ENCODE results near the gene RSBN1L.

RSBN1L gene

DNA sequence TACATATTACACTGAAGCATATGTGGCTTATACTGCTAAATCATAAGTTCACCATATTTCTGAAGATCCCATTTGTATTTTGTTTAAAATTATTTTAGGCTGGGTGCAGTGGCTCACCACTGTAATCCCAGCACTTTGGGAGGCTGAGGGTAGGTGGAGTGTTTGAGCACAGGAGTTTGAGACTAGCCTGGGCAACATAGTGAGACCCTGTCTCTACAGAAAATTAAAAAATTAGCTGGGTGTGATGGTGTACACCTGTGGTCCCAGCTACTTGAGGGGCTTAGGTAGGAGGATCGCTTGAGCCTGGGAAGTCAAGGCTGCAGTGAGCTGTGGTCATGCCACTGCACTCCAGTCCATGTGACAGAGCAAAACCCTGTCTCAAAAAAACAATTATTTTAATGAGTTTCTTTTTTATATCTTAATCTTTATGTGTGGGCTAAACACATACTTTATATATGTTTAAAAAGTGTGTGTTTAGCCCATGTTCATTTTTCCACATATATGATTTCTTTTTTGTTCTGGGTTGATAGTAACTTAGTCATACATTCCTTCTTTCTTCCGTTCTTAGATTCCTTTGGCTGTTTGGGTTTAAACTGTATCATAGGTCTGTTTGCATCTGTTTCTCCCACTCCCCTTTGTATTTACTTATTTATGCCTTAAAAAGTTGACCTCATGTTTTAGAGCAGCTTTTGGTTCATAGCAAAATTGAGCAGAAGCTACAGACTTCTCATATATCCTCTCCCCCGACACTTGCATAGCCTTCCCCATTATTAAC is 33.5 kb downstream of the RSBN1L start:
- DNase-seq (ENCODE audit: low read depth, low spot score) = no peak

DNA sequence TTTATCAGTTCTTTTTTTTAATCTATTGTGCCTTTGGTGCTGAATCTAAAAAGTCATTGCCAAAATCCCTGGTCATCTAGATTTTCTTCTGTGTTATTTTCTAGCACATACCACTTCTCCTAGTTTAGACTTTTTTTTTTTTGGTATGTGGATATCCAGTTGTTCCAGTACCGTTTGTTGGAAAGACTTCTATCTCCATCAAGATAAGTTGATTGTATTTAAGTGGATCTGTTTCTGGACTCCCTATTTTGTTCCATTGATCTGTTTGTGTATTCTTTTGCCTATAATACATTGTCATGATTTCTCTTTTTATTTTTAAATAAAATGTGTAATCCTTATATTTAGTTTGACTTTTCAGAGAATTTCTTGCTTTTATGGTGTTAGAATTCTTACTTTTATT is 35.5 kb downstream of the RSBN1L start:
- DNase-seq (ENCODE audit: low read depth, low spot score) = no peak

DNA sequence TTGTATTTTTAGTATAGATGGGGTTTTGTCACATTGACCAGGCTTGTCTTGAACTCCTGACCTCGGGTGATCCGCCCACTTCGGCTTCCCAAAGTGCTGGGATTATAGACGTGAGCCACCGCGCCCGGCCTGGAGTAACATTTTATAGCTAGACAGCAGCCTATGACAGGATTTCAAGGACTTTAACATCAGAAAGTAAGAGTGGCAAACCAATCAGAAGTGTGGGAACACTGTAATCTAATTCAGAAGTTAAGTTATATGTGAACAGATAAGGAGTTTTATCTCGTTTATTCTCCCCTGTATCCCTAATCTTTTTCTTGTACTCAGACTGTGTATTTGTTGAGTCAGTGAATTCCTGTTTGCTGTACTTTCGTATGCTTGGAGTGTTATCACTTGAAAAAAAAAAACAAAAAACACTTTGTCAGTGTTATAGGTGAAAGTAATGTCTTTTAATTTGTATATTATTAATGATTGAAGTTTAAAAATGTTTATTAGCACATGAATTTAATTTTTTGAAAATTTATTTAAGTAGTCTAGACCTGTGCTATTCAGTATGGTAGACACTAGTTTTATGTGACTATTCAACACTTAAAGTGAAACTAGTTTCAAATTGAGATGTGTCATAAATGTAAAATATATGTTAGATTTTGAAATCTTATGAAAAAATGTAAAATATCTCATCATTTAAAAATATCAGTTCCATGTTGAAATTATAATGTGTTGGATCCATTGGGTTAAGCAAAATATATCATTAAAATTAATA is 38.6 kb downstream of the RSBN1L start:
- no peak for DNase-seq (ENCODE audit: low read depth, low spot score)

DNA sequence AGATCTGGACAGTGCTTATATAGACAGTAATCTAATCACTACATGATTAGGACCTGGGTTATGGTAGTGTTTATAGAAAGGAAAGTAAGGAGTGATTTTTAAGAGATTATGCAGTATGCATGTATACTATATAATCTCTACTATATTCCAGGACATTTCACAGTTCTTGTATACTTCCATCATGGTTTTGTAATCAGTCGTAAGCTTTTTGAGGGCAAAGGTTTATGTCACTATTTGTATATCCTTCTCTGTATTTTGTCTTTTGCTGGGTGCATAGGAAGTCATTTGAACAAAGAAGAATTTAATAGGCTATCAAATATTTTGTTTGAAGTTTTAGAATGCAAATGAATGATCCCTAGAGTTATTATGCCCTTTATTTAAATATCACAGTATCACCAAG is 39.2 kb downstream of the RSBN1L start:
- no peak for DNase-seq (ENCODE audit: low read depth, low spot score)

DNA sequence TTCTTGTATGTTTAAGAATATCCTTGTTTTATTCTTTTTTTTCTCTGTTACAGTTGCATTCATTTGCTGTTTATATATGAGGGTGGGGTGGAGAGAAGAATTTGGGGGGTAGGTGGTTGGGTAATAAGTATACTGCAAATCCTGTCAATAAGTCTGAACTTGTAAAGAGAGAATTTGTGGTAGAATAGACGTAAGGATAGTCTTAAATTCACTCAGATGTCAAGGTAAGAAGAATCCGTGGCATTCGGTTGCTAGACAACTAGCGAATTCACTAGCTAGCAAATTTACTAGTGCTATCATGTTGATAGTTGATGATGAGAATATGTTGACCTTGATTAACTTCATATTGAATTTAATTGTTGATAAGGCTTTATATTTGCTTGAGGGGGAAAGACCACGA is 40.7 kb downstream of the RSBN1L start:
- no peak for DNase-seq (ENCODE audit: low read depth, low spot score)

DNA sequence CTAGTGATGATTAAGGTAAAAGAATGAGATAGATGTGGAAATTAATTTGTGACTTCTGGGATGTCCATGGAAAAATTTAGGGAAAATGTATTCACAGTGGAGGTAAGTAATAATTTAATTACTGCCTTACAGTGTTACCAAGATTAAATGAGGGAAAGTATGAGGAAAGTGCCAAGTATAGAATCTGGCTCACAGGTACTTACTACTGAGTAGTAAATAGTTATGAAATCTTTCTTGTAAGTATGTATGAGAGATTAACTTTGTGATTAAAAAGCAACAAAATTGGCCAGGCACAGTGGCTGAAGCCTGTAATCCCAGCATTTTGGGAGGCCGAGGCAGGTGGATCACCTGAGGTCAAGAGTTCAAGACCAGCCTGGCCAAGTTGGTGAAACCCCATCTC is 42.1 kb downstream of the RSBN1L start:
- no peak for DNase-seq (ENCODE audit: low read depth, low spot score)

DNA sequence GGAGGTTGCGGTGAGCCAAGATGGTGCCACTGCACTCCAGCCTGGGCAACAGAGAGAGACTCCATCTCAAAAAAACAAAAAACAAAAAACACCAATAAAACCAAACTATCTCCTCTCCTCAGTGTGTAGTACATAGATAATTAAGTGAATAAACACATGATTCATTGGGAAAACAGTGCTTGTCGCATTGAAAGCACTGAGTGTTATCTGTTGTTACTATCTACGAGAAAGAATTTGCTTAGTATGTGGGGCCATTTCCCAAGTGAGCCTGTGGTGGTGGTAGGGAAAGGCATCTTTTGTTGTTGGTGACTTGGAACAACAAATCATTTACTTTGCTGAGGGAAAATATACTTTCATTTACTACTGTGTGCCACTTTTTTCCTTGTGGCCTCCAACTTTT is 42.6 kb downstream of the RSBN1L start:
- no peak for DNase-seq (ENCODE audit: low read depth, low spot score)

DNA sequence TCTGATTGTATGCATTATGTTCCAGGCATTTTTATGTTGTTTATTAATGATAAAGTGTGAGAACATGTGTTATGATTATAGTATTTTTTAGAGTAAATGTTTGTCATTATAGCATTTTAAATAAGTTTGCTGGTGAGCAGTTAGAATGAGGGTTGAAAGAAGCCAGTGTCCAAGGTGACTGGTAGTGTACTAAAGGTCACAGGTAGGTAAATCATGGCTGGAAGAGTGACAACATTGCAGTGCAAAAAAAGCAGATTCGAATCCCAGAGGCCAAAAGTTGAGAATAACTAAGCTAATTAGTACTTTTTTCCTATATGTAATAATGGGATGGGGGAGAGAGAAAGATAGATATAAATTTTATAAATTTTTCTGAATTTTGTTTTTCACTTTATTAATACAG is 44.0 kb downstream of the RSBN1L start:
- DNase-seq (ENCODE audit: low read depth, low spot score) = no peak

DNA sequence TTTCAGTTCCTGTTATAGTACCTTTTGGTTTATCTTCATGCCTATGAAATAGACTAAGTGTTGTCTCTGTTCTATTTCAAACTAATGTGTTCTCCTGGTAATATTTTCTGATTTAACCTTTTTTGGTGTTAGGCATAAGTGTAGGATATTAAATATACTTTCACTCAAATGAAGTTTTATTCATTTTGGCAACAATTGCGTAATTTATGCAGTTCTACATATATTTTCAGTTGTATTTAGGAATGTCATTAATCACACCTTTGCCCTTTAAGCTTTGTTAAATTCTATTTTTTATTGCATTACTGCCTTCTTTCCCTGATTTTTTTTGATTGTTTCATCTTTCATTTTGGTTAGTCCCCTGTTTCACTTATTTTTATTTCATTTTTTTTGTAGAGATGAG is 47.3 kb downstream of the RSBN1L start:
- DNase-seq (ENCODE audit: low read depth, low spot score) = no peak

DNA sequence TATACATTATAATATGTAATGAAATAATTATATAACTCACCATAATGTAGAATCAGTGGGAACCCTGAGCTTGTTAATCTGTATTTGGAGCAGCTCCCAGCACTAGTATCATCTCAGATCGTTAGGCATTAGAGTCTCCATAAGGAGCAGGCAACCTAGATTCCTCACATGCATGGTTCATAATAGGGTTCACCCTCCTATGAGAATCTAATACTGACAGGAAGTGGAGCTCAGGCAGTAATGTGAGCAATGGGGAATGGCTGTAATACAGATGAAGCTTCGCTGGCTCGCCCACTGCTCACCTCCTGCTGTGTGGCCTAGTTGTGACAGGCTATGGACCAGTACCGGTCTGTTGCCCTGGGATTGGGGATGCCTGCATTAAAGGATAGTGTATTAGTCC is 49.5 kb downstream of the RSBN1L start:
- no peak for DNase-seq (ENCODE audit: low read depth, low spot score)

DNA sequence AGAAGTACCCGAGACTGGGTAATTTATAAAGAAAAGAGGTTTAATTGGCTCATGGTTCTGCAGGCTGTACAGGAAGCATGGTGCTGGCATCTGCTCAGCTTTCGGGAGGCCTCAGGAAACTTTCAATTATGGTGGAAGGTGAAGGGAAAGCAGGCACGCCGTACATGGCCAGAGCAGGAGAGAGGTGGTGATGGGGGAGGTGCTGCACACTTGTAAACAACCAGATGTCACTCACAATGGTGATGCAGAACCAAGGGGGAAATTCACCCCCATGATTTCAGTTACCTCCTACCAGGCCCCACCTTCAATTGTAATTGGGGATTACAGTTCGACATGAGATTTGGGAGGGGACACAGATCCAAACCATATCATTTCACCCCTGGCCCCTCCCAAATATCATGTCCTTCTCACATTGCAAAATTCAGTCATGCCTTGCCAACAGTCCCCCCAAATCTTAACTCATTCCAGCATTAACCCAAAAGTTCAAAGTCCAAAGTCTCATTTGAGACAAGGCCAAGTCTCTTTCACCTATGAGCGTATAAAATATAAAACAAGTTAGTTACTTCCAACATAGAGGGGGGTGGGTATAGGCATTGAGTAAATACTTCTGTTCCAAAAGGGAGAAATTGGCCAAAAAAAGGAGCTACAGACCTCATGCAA is 50.0 kb downstream of the RSBN1L start:
- no peak for DNase-seq (ENCODE audit: low read depth, low spot score)

DNA sequence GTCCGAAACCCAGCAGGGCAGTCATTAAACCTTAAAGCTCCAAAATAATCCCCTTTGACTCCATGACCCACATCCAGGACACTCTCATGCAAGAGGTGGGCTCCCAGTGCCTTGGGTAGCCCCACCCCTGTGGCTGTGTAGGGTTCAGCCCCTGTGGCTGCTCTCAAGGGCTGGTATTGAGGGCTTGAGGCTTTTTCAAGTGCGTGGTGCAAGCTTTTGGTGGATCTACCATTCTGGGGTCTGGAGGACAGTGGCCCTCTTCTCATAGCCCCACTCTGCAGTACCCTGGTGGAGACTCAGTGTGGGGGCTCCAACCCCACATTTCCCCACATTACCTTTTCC is 50.5 kb downstream of the RSBN1L start:
- DNase-seq (ENCODE audit: low read depth, low spot score) = no peak

DNA sequence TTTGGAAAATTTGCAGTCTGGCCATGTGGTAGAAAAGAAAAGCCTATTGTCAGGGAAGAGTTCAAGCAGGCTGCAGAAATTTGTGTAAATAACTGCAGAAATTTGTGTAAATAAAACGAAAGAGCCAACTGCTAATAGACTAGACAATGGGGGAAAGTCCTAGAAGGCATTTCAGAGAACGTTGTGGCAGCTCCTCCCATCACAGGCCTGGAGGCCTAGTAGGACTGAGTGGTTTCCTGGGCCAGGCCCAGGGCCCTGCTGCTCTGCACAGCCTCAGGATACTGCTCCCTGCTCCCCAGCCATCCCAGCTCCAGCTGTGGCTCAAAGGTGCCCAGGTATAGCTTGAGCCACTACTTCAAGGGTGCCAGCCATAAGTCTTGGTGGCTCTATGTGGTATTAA is 50.9 kb downstream of the RSBN1L start:
- DNase-seq (ENCODE audit: low read depth, low spot score) = no peak

DNA sequence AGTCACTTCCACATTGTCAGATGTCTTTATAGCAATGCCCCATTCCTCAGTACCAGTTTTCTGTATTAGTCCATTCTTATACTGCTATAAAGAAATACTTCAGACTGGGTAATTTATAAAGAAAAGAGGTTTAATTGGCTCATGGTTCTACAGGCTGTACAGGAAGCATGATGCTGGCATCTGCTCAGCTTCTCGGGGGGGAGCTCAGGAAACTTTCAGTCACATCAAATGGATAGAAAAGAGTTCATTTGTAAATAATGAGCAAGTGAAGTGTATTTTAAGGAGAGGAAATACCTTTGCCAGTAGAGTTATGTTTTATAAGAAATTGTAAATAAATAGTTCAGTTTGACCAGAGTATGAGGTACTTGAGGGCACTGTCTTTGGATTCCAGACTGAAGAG is 51.5 kb downstream of the RSBN1L start:
- DNase-seq (ENCODE audit: low read depth, low spot score) = no peak

DNA sequence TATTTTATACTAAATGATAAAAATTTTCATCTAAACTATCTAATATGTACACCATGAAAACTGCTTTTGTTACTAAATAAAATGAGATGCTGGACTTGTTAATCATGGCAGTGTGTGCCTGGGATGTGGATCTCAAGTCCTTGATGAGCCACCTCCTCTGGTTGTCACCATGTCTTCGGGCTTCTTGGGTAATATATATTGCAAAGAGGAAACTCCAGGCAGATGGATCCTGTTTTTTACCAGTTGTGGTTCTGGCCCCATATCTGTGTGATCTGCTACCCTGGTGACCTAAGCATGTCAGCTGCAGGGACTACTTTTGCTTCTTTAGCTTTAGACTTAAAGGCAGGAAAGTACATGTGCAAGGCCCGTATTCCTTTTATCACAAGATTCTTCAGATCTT is 55.8 kb downstream of the RSBN1L start:
- no peak for DNase-seq (ENCODE audit: low read depth, low spot score)

DNA sequence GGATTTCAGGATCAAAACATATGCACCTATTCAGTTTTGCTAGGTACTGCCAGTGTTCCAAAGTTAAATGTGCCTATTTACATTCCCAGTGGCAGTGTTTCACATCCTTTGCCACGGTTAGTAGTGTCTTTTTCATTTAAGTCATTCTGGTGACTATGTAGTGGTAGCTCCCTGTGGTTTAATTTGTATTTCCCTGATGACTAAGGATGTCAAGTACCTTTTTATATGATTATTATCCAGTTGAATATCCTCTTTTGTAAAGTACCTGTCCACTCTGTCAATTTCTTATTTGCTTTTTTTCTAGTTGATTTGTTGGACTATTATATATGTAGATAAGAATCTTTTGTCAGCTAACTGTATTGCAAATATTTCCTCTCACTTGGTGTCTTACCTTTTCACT is 56.9 kb downstream of the RSBN1L start:
- no peak for DNase-seq (ENCODE audit: low read depth, low spot score)

DNA sequence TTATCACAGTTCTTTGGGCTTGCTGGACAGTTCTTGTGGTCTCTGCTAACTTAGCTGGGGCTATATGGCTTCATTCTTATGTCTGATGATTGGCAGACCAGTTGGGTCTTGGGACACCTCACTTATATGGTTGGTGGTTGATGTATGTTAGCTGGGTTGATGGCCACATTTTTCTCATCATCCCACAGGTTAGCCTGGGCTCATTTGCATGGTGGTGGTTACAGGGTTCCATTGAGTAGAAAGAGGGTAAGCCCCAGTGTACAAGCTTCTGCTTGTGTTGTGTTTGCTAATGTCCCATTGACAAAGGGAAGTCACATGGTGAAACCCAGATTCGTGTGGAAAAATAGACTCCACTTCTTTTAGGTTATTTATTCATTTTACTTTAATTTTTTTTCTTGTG is 61.3 kb downstream of the RSBN1L start:
- DNase-seq (ENCODE audit: low read depth, low spot score) = no peak

DNA sequence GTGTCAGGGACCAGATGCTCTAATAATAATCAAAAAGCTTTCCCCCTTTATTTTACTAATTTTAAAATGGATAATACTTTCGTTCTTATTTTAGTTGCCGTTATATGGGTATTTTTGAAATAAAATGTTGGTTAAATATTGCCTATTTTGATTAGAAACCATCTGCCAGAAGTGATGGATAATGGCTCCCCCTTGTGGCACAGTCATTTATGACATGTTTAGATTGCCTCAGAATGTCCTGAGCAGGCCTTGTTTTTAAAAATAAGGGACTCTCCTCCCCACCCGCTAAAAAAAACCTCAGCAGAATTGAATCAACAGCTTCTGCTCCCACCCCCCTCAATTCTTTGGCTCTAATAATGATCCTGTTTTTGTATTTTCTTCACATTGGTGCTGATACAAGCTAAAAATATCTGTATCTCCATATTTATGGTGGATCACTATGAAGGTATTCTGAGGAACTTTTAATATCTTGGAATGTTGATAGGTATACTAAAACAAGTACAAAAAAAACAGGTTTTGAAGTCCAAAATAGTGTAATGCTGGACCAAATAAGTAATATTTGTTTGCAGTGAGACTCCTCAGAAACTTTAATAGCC is 63.1 kb downstream of the RSBN1L start:
- DNase-seq (ENCODE audit: low read depth, low spot score) = peak; percentile 49

DNA sequence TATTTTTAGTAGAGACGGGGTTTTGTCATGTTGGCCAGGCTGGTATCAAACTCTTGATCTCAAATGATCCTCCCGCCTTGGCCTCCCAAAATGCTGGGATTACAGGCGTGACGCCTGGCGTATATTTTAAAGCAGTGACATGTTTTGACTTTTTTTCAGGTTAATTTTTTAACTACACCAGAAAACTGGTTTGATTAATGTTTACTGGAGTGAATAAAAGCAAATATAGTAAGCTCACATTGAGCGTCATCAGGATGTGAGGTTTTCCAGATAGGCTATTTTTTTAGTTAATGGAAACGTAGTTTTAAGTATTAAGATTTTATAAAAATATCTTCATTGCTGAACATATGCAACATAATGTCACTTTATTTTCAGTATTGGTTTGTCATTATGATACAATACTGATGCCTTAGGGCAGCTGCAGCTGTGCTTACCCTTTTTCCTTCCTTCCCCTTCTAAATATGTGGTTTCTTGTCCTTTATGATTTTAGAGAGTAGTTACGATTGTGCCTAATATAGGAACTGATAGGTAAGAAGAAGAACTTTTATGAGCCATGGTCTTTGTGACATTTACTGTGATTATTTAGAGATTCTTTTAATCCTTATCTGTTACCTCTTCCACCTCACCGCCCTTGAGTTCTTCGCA is 64.7 kb downstream of the RSBN1L start:
- no peak for DNase-seq (ENCODE audit: low read depth, low spot score)

DNA sequence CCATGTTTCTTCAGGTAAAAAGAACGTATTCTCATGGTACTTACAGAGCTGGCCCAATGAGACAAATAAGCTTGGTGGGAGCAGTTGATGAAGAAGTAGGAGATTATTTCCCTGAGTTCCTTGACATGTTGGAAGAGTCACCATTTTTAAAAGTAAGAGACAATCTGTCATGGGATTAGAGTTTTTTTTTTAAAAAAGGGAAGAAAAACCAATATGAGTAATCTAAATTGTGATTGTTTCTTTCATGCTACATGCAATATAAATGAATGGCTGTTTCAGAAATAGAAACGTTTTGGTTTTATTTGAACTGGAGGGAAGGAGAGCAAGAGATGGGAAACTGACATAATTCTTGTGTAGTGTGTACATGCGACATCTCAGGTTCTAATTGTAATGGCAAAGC is 69.2 kb downstream of the RSBN1L start:
- no peak for DNase-seq (ENCODE audit: low read depth, low spot score)

DNA sequence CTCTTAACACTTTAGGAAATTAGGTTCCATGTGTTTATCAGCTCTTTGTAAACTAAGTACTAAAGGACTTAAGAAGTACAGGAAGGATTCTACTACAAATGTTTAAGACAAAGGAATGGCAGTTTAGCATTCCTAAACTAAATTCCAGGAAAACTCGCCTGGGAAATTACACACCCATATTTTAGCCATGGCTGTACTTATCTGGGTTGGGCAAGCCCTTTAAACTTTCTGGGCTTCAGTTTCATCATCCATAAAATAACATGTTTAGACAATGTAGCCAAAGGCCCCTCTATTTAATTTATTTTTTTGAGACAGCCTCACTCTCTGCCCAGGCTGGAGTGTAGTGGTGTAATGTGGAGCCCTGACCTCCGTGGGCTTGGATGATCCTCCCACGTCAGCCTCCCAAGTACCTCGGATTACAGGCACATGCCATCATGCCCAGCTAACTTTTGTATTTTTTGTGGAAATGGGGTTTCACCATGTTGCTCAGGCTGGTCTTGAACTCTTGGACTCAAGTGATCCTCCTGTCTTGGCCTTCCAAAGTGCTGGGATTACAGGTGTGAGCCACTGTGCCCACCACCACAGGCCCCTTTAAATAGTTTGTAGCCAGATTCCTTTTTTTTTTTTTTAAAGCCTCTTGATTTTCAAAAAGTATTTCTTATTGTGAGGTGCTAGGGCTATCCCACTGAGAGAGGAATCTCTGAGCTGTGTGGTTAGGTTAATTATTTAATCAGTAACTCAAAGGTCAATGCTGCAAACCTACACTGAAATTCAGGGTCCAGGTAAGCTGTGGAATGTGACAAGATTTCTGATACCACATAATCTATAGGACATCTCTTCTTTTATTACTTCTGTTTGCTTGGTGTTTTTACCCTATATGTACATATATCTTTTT is 69.9 kb downstream of the RSBN1L start:
- no peak for DNase-seq (ENCODE audit: low read depth, low spot score)
